Dermis microvascular lymphatic vessel endothelial cell (primary cell): Measurements from ENCODE around the gene BRIP1. TPM values are rescaled to one million over a fixed set of nuclear protein-coding genes. Genes with fewer than 3 reads are reported as not detected.

Experiments
- DNase-seq, 2 donors: peaks; one replicate each; pipeline versions ENCODE4 v3.0.0 to v3.0.0-alpha.2; 2010; ENCODE audit warnings: low read depth in 2 of 2
- total RNA-seq: library from RNA; depleted of rRNA; stranded (reverse); fragments of >200 nt; gene quantifications from 2 replicates; pipeline ENCODE4 v1.2.1, GENCODE V29; 2014

Gene BRIP1
- total RNA-seq, 1 donor from 2014 or later, result 6.4 TPM

DNA sequence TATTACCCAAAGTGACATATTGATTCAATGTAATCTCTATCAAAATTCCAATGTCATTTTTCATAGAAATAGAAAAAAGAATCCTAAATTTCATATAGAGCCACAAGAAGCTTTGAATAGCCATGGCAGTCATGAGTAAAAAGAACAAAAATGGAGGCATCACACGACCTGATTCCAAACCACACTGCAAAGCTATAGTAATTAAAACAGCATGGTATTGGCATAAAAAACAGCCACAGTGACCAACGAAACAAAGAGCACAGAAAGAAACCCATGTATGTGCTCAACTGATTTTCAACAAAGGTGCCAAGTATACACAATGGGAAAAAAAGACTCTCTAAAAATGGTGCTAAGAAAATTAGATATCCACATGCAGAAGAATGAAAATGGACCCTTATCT lies 101.5 kb downstream of the BRIP1 start:
- no peak for DNase-seq

DNA sequence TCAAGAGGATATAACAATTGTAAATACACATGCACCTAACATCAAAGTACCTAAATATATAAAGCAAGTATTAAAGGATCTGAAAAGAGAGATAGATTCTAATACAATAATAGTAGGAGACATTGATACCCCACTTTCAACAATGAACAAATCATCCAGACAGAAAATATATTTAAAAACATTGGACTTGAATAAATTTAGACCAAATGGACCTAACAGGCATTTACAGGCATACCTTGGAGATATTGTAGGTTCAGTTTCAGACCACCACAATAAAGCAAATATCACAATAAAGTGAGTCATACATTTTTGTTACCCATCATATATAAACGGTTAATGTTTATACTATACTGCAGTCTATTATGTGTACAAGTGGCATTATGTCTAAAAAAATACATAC lies 104.0 kb downstream of the BRIP1 start:
- DNase-seq, result no peak

DNA sequence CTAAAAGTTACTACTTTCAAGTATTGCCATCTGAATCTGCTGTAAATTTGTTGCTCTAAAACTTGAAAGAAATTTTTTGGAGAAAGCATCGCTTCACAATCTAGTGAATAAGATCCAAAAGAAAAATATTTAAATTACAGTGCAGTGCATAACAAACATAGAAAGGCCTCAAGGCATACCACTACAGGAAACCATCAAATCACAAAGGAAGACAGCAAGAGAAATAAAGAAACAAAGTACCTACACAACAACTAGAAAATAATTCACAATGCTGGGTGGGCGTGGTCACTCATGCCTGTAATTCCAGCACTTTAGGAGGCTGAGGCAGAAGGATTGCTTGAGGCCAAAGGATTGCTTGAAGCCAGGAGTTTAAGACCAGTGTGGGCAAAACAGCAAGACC lies 104.9 kb downstream of the BRIP1 start:
- no peak for DNase-seq

DNA sequence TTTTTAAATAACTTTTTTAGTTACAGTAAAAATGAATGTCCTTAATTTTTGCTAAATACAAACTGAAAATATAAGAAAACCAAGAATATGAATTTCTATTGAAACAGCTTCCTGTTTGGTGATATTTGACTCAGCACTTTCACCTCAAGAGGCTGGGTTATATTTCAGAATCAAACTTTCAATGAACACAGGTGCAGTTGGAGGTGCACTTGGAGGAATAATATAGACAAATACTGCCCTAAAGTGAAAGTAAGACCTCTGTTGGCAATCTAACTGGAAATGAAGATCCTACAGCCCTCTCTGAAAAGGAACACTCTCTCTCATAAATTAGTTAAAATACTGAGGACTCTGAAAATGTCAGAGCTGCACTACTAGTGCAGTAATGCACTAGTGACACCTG lies 106.2 kb downstream of the BRIP1 start:
- DNase-seq, result no peak

DNA sequence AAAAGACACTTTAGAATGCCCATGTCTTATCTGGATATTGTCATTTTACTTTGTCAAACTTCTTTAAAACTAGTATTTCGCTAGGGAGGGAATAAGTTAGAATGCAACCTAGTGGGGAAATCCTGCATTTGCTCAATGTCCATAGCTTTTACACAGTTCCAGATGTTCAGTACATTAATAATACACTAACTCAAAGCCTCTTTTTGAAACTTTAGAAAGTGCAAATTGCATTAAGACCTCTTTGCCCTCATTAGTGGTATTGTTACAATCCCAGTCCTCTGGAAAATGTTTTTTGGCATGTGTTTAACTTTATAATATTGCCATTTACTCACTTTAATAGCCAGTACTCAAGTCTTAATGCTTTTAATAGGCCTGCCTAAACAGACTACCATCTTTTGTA lies 106.8 kb downstream of the BRIP1 start:
- DNase-seq, result no peak

DNA sequence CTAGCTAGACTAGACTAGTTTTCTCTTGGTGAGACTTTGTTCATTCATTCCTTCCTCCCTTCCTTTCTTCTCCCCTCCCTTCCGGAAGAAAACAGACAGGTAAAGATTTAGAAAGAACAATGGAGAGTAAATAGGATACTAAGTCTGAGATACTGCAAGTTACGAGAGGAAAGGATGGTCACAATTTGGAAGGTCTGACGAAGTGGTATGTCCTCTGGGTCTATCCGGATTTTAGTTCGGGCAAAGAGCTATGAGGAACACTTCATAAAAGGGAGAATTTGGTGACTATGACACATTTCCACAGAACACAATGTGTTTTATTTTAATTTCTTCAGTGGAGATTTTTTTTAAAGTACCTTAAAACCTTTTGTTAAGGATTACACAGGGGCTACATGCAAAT lies 107.7 kb downstream of the BRIP1 start:
- DNase-seq, result no peak

DNA sequence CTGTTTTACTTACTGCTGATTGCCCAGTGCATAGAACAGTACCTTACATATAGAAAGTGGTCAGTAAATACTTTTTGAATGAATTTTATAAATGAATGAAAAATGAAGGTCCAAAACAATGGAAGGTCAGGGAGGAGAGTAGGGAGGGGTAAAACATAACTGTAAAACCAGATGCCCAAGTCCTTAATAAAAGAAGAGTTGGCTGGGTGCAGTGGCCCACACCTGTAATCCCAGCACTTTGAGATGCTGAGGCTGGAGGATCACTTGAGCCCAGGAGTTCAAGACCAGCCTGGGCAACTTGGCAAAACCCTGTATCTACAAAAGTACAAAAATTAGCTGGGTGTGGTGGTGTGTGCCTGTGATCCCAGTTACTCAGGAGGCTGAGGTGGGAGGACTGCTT lies 108.2 kb downstream of the BRIP1 start:
- DNase-seq, result no peak

DNA sequence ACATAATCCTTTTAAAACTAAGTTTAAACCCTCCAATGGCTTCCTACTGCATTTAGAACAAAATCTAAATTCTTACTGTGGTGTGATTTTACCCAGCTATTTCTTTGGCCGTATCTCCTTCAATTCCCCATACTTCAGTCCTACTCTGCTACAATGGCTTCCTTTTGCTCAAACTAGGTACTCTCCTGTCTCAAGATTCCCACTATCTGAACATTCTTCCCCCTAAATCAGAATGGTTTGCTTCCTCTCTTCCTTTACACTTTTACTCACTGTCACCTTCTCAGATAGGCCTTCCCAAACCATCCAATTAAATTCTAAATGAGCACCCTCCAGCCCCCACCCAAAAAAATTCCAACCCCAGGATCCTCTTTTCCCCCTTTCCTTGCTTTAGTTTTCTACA lies 109.2 kb downstream of the BRIP1 start:
- no peak for DNase-seq

DNA sequence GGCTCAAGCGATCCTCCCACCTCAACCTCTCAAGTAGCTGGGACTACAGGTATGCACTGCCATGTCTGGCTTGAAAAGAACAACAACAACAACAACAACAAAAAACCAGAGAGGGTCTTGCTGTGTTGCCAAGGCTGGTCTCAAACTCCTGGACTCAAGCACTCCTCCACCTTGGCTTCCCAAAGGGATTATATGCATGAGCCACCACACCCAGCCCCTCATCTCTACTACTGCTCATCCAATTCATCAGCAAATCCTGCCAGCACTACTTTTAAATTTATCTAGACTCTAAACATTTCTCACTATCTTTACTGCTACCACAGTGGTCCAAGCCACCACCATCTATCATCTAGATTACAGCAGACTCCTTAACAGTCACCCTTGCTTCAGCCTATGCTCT lies 109.6 kb downstream of the BRIP1 start:
- no peak for DNase-seq

DNA sequence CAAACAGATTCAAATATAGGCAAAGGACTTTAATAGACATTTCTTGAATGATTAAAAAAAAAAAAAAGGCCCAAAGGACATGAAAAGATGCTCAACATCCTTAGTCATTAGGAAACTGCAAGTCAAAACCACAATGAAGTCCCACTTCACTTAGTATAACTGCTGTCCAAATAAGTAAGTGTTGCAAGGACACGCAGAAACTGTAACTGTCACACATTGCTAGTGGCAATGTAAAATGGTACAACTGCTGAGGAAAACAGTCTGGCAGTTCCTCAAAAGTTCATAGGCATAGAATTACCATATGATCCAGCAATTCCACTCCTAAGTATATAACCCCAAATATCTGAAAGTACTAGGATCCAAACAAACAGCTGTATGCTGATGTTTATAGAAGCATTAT lies 112.7 kb downstream of the BRIP1 start:
- DNase-seq, result no peak

DNA sequence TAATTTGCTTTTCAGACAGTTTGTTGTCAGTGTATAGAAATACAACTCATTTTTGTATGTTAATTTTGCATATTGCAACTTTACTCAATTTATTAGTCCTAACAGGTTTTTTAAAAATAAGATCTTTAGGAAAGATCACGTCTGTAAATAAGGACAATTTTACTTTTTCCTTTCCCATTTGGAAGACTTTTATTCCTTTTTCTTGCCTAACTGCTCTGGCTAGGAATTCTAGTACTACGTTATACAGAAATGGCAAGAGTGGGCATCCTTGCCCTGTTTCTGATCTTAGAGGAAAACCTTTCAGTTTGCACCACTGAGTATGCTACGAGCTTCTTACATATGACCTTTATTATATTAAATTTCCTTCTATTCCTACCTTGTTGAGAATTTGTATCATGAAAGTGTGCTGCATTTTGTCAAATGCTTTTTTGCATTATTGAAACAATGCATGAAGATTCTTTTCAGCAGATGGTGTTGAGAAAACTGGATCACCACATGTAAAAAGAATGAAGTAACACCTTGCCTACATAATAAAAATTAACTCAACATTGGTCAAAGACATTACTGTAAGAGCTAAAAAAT lies 113.4 kb downstream of the BRIP1 start:
- DNase-seq, result no peak

DNA sequence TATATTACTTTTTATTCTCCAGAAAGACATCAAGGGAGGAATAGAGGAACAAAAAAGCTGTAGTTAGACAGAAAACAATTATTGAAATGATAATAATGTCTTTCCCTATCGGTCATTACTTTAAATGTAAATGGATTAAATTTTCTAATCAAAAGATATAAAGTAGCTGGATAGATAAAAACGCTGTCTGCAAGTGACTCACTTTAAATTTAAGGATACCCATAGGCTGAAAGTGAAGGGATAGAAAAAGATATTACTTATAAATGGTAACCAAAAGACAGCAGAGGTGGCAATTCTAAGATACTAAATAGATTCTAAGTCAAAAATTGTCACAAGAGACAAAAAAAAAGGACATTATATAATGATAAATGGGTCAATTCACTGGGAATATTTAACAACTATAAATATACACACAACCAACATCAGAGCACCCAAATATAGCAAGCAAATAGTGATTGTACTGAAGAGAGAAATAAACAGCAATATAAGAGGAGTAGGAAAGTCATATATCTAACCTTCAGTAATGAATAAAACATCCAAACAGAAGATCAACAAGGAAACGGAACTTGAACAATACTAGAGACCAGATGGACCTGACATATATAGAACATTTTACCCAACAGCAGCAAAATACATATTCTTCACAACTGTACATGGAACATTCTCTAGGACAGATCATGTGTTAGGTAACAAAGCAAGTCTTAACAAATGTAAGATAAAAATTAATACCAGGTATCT lies 116.9 kb downstream of the BRIP1 start:
- DNase-seq, result no peak

DNA sequence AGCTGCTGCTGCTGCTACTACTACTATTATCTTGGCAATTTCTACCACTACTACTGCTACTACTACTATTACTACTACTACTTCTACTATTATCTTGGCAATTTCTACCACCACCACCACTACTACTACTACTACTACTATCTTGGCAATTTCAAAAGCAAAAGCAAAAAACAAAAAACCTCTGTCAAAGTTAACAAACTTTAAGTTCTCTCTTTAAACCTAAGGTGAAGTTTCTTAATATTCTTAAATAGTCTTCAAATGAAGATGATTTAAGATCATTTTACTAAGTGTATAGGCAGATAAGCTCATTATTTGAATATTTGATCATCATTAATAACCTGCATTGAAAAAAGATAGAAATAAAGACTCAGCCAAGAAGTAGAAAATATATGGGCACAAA lies 118.5 kb downstream of the BRIP1 start:
- no peak for DNase-seq

DNA sequence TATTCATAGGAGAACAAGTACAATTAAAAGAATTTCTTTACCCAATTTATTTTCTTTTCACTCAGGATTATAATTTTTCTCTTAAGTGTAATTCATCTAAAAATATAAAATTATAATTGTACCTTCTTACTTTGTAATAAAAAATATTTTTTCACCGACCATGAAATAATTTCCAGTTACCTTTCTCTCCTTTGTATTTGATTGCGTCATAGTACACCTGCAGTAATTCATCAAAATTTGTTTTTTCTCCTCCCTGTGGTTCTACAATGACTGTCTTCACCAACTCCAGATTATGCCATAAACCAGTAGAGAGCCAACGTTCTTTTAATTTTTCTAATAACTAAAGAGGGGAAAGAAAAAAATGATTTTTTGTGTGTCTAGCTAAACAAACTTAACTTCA lies 119.1 kb downstream of the BRIP1 start:
- DNase-seq, result no peak

DNA sequence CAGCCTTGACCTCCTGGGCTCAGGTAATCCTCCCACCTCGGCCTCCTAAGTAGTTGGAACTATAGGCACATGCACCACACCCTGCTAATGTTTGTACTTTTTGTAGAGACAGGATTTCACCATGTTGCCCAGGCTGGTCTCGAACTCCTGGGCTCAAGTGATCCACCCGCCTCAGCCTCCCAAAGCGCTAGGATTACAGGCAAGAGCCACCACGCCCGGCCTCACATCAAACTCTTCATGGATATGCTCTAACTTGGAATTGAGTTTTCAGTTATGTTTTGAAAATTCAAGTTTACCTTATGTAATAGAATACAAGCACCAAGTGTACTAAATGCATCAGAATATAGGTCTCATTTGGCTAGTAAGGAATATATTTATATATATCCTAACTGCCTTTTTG lies 119.6 kb downstream of the BRIP1 start:
- no peak for DNase-seq

DNA sequence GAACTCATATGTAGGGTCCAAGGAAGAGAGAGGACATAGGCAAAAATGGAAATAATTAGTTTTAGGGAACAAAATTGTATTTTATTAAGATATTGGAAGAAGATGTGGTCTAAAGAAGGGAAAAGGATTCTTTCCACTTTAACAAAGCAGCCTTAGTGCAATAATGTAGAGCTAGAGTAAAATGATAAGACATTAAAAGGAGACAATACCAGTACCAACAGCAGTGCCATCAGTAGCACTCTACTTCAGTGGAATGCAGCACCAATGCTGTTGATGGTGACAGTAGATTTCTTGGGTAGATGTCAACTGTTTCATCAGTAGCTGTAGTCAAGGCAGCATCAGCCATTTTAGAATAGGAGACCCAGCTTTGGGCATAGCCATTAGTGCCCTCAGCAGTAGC lies 124.3 kb downstream of the BRIP1 start:
- no peak for DNase-seq

DNA sequence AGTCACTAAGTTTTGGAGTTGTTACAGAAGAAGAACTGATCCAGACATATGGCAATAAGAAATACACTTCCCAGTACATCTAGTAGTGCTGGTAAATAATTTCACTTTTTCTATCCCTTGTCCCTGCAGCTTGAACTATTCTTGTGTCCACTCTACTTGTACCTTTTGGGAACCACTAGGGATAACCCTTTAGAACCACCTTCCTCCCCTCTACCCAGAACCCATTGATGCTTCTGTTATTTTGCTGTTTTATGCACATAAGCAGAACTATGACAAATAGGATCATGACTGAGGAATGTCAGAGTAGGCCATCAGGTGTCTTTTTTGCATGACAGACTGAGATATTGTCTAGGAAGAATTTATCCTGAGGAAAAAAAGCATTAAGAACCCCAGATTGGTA lies 125.1 kb downstream of the BRIP1 start:
- DNase-seq, result no peak

DNA sequence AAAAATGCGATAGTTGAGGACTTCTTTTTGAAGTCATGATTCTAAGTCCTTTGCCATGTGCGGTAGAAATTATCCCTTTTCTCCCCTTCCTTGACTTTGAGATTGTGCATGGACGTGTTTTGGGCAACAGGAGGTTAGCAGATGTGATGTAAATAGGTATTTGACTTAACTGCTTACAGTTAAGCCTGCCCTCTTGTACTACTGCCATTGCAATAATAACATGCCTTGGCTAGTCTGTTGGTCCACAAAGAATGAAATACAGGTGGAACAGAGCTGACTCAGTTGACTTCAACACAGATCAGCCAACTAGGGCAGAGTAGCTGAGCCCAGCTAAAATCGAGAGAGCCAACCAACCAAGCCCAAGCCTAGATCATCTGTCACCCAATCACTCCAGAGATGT lies 125.5 kb downstream of the BRIP1 start:
- no peak for DNase-seq

DNA sequence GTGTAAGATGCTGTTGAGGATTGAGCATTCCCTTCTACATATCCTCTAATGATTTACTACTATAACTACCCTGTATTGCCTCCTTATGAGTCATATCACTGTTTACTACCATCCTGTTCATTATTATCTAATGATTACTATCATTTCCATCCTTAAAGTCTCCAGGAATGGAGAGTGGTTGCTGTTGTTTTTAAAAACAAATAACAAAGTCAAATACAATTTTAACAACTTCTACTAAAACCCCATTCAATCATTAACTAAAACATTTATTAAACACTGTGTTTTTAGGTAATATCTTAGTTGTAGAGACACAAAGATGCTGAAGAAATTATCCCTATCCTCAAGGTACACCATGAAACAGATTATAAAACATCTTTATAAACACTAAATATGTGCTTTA lies 126.9 kb downstream of the BRIP1 start:
- no peak for DNase-seq

DNA sequence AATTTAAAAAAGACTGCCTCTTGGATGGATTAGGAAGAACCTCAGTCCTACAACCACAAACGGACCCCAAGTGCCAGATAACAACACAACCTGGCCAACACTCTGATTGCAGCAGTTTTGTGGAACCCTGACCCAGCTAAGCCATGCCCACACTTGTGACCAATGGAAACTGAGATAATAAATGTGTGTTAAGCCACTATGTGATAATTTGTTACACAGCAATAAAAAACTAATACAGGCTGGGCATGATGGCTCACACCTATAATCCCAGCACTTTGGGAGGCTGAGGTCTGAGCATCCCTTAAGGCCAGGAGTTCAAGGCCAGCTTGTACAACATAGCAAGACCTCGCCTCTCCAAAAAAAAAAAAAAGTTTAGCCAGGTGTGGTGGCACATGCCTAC lies 127.5 kb downstream of the BRIP1 start:
- DNase-seq, result no peak

DNA sequence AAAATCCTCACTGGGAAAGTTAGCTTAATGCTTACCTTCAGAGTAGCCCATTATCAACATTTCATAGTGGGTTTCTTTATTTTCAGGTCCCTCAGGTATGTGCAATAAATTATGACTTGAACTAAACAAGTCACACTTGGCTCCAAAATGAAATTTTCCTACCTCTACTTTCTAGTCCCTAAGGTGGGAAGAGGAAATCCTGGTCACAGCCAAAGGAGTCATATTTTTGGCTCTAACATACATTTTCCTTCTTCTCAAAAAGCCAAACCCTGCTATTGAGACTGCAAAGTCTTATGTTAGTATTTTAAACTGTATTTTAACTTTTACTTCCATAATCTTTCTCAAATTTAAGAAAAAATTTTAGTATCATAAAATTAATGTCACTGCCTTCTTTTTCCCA lies 128.9 kb downstream of the BRIP1 start:
- no peak for DNase-seq

DNA sequence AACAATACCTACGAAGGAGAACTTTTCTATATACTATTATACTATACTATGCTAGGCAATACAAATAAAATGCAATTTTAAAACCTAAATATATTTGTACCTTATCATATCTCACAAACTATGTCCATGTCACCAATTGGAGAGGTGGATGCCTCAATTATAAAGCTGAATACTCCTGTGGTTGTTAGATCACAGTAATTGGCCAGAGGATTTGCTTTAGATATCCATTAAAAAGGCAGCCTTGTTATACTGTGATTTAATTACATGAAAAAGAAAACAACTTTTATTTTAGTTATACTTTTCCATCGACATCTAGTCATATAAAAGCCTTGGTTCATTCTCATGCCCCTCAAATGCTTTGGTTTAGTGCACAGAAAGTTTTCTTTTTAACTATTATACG lies 129.3 kb downstream of the BRIP1 start:
- no peak for DNase-seq

DNA sequence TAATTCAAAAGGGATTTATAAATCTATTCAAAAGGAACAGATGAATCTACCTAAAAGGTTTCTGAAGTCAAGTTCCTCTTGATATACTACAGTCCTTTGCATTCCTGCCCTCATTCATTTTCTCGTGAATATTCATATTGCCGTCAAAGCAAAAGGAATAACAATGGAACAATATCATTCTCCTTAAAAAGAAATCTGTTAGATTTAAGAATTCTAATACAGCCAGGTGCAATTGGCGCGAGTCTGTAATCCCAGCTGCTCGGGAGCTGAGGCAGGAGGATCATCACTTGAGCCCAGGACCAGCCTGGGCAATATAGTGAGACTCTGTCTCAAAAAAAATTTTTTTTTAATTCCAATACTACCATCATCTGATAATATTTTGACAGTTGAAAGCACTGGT lies 130.3 kb downstream of the BRIP1 start:
- no peak for DNase-seq

DNA sequence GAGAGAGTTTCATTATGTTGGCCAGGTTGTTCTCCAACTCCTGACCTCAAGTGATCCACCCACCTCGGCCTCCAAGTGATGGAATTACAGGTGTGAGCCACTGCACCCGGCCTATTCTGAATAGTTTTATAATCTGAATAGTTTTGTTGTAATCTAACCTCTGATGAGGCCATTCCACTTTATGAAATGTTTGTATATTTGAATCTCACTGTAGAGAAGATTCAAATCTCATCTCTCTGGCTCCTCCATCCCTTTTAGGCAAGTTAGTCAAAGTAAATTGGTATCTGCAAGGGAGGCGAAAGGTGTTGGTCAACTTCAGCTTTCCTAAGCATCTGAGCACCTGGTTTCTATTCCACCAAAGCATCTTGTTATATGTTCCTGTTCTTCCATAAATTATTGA lies 131.2 kb downstream of the BRIP1 start:
- no peak for DNase-seq
